ENCODE results near the gene SYTL3.
"Not testable (repeated sequence)": the region's sequence is repeated elsewhere in the genome, so short reads cannot be mapped to it uniquely, and the experiment has no call there.

The SYTL3 gene

GRCh38 chr6:158622545-158623190, 27.2 kb upstream of the SYTL3 start:
- no peak for DNase-seq

GRCh38 chr6:158624684-158625682, 24.9 kb upstream of the SYTL3 start:
- no peak for DNase-seq

GRCh38 chr6:158625881-158626305, 24.0 kb upstream of the SYTL3 start:
- no peak for DNase-seq

- DNase-seq = no peak
Observed at GRCh38 chr6:158626360-158627167, 23.3 kb upstream of the SYTL3 start.

- no peak for DNase-seq
Observed at GRCh38 chr6:158627168-158627939, 22.5 kb upstream of the SYTL3 start.

- DNase-seq = no peak
Observed at GRCh38 chr6:158627940-158628211, 22.0 kb upstream of the SYTL3 start.

- no peak for DNase-seq
Observed at GRCh38 chr6:158628542-158628941, 21.3 kb upstream of the SYTL3 start.

- DNase-seq = no peak
Observed at GRCh38 chr6:158629367-158630221, 20.3 kb upstream of the SYTL3 start.

GRCh38 chr6:158630938-158631616, 18.8 kb upstream of the SYTL3 start:
- no peak for DNase-seq

GRCh38 chr6:158631678-158632537, 17.9 kb upstream of the SYTL3 start:
- peak; percentile 89 for DNase-seq

- not testable (repeated sequence) for DNase-seq
Observed at GRCh38 chr6:158632538-158633119, 17.2 kb upstream of the SYTL3 start.

- DNase-seq = no peak
Observed at GRCh38 chr6:158633127-158633526, 16.7 kb upstream of the SYTL3 start.

- no peak for DNase-seq
Observed at GRCh38 chr6:158634695-158635426, 15.0 kb upstream of the SYTL3 start.

GRCh38 chr6:158635427-158636073, 14.3 kb upstream of the SYTL3 start:
- no peak for DNase-seq

GRCh38 chr6:158636778-158637177, 13.1 kb upstream of the SYTL3 start:
- DNase-seq = no peak

- no peak for DNase-seq
Observed at GRCh38 chr6:158638324-158638854, 11.5 kb upstream of the SYTL3 start.

- no peak for DNase-seq
Observed at GRCh38 chr6:158639056-158639455, 10.8 kb upstream of the SYTL3 start.

- no peak for DNase-seq
Observed at GRCh38 chr6:158640519-158640918, 9.3 kb upstream of the SYTL3 start.
